COLO668 (cell line): Measurements from ENCODE around the gene NTM.

Experiments used
- DNase-seq: peaks from one replicate; lab custom pipeline; 2025; ENCODE audit not compliant: unreplicated experiment; lab: John Stamatoyannopoulos, UW

NTM gene

GRCh38 chr11:132168344-132168981 is 798.0 kb downstream of the NTM start:
- DNase-seq = no peak

DNA sequence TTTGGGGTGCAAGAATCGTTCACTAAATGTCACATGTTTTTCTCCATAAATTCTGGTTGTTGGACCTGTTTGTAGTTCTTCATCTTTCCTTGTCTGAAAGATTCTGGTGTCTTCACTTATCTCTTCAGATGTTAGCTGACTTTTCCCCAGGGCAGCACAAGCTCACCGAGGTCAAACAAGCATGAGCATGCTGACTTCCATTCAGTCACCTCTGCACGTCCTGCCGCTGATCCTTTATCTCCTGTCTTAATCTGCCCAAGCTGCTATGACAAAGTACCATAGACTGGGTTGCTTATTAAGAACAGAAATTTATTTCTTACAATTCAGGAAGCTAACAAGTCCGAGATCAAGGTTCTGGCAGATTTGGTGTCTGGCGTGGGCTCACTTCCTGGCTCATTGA is 800.6 kb downstream of the NTM start:
- DNase-seq = no peak

- no peak for DNase-seq
Observed at GRCh38 chr11:132174362-132175255, 804.2 kb downstream of the NTM start.

GRCh38 chr11:132177106-132177505 is 806.7 kb downstream of the NTM start:
- DNase-seq = no peak

- no peak for DNase-seq
Observed at GRCh38 chr11:132184079-132184478, 813.7 kb downstream of the NTM start.

DNA sequence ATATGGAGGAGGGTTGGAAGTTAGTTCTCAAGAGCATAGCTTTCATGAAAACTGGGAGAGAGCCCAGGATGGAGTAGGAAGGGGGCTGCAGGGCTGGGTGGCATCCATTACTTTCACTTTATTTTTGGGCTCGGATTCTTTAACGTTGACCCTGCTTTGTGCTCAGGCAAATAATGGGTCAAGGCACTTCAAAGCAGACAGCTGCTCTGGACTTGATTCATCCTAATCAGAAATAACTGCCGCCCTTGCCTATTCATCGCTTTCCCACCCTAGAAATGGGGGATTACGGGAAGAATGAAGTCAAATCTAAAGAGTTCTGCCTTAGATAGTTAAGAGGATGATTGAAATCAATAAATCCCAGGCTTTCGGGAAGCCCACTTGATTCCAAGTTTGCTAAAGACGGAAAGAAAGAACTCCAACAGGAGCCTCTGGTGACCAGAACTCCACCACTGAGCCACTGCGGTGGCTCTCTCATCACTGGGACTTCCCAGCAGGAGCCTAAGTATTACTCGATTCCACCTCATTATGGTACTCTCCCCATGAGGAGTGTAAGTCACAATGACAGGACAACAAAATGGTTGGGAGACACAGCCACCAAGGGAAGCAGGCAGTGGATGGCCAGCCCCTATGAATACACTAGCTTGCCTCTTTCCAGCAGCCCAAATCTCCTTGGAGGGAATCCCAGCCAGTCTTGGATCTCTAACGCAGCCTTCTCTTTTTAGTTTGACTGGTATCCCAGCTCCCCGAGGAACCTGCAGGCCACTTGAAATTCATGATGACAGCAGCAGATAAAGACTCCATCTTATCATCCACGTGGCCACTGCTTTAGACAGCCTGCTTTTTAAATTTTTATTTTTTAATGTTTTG is 815.5 kb downstream of the NTM start:
- DNase-seq = no peak

GRCh38 chr11:132186699-132187098 is 816.3 kb downstream of the NTM start:
- DNase-seq = no peak

DNA sequence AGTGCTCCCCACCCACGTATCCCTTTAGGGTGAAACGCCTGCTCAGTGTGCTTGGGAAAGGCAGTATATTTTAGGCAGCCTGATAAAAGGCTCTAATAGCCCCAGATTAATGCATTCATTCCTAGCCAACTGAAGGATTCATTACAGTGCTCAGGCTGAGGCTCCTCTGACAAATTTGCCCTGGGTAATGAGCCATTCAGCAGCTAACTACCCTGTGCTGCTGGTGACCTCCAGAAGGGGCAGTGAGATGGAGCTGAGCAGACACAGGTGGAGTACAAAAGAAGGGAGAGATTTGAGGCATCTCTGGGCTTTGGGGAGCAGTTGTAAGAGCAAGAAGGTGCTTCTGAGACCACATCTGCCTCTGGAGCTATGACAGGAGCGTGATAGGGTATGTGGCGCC is 817.0 kb downstream of the NTM start:
- no peak for DNase-seq

GRCh38 chr11:132187814-132188213 is 817.4 kb downstream of the NTM start:
- DNase-seq = no peak

DNA sequence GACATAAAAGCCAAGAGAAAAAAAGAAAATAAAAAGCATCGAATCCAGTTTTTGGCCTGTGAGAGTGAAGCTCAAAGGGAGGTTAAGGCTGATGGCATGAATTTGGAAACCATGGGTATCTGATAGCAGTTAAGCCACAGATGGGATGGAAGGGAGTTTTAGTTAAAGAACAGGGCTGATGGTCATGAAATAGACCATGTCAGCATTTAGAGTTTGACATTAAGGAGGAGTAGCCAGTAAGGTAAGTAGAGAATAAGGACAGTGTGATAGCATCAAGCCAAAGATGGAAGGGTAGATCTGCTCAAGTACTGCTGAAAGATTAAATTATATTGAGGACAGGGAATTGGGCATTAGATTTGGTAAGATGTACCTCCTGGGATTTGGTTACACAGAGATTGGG is 826.5 kb downstream of the NTM start:
- no peak for DNase-seq

DNA sequence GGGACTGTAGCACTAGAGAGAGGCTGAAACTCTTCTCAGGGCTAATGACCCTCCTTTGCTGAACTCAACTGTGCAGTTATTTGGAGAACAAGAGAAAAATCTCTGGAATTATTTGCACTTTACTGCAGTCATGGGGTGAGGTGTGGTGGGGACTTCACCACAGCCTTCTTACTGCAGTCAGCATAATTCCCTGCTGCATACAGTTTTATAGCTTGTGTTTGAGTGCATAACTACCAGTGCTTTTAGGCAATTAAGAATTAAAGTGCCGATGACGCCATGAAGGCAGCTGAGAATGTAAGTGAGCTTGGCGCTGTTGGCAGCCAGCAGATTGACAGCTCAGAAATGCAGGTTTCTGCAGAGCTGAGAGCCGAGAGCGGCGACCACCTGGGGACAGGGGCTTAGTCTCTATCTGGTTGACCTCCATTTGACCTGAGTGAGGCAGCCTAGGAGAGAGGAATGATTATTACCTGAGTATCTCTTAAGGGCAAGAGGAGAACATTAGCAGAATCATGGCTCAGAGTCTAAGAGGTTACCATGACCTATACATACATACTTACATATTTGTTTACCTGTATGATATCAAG is 830.0 kb downstream of the NTM start:
- no peak for DNase-seq

DNA sequence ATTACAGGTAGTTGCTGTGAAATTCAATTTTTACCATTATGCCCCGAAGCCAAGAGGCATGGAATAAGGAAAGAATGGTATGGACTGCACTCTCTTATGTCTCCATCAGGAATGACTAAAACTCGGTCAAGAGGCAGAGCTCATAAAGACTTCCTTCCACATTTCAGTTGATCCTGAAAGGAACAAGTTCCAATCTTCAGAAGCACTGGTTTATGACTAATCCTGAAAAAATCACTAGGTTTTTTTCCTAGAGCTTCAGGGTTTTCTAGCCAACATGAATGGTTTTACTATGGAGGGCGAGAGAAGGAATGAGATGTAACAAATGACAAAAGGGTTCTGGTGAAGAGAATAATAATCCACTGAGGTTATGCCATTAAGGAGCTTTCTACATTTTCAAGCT is 832.2 kb downstream of the NTM start:
- DNase-seq = no peak

- no peak for DNase-seq
Observed at GRCh38 chr11:132205006-132205405, 834.6 kb downstream of the NTM start.

DNA sequence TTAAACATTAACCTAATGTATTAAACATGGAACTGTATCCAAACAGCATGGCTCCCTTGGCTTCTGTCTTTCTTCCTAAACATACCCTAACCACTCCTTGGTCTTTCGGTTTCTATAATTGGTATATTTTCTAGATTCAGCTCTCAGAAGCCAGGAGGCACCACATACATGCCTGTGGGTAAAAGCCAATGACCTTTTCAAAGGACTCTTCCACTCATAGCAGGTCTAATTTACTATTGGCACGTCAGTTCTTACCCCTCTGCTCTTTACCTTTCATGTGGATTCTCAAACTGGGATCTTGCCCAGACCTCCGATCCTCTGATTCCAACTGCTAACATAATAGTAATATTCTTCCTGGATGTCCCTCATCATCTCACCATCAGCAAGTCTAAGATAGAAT is 835.1 kb downstream of the NTM start:
- no peak for DNase-seq

- no peak for DNase-seq
Observed at GRCh38 chr11:132206993-132207392, 836.6 kb downstream of the NTM start.

GRCh38 chr11:132208477-132209055 is 838.2 kb downstream of the NTM start:
- DNase-seq = no peak

- no peak for DNase-seq
Observed at GRCh38 chr11:132211479-132211878, 841.1 kb downstream of the NTM start.

GRCh38 chr11:132217856-132218255 is 847.4 kb downstream of the NTM start:
- no peak for DNase-seq

GRCh38 chr11:132220474-132220873 is 850.1 kb downstream of the NTM start:
- DNase-seq = no peak

GRCh38 chr11:132222345-132222744 is 851.9 kb downstream of the NTM start:
- no peak for DNase-seq

DNA sequence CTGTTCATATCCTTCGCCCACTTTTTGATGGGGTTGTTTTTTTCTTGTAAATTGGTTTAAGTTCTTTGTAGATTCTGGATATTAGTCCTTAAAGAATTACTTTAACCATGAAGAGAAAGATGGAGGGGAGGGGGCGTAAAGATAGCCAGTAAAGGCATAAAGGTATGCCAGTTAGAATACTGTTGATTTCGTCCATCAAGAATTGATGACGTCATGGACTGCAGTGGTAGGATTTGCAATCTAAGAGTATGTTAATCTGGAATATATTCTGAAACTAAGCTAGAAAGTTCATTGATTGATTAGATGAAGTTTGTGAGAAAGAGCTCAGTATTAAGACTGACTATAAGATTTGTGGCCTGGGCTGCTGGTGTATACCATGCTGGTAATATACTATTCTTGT is 856.1 kb downstream of the NTM start:
- DNase-seq = no peak
